AG09309 (cell line): Measurements from ENCODE around the gene NPBWR2.

Experiments used
- DNase-seq: peaks from one replicate; pipeline ENCODE4 v3.0.0-alpha.2; 2010; ENCODE audit warnings: low read depth
- H3K4me3 ChIP-seq: 2 replicates; pipeline ENCODE4 v1.5.1; 2011; ENCODE audit warnings: mild to moderate bottlenecking, low read depth, low read length, moderate library complexity; ENCODE audit not compliant: control insufficient read depth
- TF ChIP-seq, protein P1 (sequence below): IDR thresholded peaks from 2 replicates; pipeline ENCODE4 v1.5.1; 2011; ENCODE audit warnings: mild to moderate bottlenecking, low read depth, low read length, inconsistent platforms; ENCODE audit not compliant: insufficient read depth, control insufficient read depth; ENCODE audit errors: missing control alignments

Gene NPBWR2

DNA sequence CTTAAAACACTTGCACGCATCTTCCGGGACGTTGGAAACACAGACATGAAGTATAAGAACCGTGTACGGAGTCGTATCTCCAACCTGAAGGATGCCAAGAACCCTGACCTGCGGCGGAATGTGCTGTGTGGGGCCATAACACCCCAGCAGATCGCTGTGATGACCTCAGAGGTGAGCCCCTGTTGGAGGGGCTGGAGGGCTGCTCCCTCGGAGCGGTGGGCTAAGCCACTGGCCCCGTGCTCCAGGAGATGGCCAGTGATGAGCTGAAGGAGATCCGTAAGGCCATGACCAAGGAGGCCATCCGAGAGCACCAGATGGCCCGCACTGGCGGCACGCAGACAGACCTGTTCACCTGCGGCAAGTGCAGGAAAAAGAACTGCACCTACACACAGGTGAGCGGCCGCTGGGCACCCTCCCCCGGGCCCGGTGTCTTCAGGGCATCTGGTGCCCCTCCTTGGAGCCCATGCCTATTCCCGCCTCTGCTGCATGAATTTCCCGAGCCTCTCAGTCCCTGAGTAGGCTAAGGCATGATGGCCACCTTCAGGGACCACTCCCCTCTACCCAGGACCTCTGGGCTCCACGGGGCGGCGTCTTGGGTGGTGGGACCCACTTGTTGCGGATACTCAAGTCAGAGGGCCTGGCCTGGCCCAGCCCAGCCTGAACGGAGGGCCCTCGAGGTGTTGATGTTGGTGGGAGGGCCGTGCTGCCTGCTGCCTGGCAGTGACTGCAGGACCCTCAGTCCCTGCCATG lies 36.9 kb downstream of the NPBWR2 start:
- no peak overlapping the region for H3K4me3 ChIP-seq
- TF ChIP-seq, protein P1, sequence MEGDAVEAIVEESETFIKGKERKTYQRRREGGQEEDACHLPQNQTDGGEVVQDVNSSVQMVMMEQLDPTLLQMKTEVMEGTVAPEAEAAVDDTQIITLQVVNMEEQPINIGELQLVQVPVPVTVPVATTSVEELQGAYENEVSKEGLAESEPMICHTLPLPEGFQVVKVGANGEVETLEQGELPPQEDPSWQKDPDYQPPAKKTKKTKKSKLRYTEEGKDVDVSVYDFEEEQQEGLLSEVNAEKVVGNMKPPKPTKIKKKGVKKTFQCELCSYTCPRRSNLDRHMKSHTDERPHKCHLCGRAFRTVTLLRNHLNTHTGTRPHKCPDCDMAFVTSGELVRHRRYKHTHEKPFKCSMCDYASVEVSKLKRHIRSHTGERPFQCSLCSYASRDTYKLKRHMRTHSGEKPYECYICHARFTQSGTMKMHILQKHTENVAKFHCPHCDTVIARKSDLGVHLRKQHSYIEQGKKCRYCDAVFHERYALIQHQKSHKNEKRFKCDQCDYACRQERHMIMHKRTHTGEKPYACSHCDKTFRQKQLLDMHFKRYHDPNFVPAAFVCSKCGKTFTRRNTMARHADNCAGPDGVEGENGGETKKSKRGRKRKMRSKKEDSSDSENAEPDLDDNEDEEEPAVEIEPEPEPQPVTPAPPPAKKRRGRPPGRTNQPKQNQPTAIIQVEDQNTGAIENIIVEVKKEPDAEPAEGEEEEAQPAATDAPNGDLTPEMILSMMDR: no peak
- no peak for DNase-seq

DNA sequence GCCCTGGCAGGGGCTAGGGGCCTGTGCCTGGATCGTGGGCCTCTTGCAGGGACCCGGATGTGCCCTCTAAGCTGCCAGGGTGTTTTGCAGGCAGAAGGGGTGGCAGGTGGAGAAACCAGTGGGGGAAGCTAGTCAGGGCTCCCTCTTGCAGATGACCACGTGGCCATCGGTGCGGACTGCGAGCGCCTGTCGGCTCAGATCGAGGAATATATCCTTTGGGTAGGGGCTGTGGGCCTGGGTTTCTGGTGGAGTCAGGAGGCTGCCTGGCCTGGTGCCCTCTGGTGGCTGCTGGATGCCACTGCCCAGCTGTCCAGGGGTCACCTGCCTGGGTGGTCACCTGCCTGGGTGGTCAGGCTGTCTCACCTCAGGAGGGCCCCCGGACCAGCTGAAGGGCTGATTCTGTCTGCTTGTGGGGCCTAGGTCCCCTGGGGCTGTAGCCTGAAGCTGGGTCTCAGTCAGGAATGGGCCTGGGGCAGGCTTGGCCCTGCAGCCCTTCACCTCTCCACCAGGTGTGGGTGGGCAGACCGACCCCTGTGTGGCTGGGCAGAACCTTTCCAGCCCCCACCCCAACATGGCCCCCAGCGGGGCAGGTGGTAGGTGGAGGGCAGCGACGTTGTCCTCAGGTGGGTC lies 37.6 kb downstream of the NPBWR2 start:
- H3K4me3 ChIP-seq: no peak overlapping the region
- DNase-seq: no peak
- TF ChIP-seq, protein P1: peak; percentile 77

DNA sequence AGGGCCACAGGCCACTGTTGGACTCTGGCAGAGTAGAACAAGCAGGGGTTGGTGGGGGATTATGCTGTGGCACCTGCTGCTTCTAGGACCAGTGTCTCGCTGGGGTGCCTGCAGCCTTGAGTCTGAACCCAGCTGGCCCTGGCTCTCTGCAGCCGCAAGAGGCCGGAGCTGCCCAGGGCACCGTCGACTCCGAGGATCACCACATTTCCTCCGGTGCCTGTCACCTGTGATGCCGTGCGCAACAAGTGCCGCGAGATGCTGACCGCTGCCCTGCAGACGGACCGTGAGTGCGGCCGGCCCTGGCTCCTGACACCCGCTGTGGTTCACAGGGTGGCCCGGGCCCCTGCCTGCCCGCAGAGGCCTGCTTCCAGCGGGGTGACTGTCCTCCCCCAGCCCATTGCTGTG lies 38.2 kb downstream of the NPBWR2 start:
- TF ChIP-seq, protein P1: no peak
- DNase-seq: no peak
- no peak overlapping the region for H3K4me3 ChIP-seq

DNA sequence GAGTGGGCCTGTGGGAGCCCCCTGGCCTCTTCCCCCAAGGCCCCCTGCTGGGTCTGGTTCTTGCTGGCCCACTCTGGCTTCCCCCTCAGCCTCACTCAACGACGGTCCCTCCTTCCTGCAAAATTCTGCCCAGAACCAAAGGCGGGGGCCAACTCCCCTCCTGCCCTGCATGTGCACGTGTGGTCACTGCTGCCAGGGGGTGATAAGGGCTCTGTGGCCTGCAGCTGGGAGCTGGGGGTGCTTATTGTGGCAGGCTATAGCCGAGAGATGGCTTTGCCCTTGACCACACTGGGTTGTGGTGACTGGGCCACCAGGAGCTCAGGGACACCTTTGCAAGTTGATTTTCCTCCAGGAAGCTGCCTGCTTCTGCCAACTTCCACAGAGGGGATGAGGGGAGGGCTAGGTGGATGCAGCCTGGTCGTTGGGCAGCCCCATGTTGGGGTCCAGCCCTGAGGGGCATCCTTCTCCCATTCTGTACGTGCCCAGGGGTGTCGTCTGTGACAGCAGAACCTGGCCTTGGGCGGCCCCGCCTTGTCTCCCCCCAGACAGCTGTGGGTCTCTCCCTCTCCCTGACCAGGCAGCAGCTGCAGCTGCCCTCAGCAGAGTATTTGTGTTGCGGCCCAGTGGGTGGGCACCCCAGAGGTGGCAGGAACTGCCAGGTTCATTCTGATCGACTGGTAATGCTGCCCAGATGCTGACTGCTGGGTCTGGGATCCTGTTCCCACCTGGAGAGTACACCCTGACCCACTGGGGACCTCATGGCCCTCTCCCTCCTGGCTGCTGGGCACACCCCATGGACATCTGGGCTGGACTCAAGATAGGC lies 38.8 kb downstream of the NPBWR2 start:
- no peak overlapping the region for H3K4me3 ChIP-seq
- no peak for DNase-seq
- TF ChIP-seq, protein P1: no peak

DNA sequence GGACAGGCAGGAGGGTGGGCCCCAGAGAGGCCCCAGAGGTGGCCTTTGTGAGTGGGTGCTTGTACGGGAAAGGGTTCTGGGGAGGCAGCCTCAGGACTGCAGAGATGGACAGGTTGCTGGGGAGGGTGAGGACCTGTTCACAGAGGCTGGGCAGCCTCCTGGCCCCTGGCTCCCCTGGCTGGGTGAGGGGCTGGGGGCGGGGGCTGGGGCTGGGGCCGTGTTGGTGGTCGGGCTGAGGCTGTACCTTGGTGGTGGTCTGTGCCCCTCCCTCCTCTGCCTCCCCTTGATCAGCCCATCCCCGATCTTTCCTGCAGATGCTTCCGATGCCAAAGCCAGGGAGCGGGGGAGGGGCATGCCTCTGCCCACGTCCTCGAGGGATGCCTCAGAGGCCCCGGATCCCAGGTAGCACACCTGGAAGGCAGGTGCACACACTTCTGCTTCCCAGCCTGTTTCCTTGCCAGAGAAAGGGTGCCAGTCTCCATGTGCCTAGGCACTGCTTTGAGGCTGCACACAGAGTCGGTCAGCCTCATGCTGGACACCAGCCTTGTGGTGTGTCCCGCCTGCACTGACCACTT lies 39.5 kb downstream of the NPBWR2 start:
- no peak overlapping the region for H3K4me3 ChIP-seq
- no peak for DNase-seq
- TF ChIP-seq, protein P1: no peak

DNA sequence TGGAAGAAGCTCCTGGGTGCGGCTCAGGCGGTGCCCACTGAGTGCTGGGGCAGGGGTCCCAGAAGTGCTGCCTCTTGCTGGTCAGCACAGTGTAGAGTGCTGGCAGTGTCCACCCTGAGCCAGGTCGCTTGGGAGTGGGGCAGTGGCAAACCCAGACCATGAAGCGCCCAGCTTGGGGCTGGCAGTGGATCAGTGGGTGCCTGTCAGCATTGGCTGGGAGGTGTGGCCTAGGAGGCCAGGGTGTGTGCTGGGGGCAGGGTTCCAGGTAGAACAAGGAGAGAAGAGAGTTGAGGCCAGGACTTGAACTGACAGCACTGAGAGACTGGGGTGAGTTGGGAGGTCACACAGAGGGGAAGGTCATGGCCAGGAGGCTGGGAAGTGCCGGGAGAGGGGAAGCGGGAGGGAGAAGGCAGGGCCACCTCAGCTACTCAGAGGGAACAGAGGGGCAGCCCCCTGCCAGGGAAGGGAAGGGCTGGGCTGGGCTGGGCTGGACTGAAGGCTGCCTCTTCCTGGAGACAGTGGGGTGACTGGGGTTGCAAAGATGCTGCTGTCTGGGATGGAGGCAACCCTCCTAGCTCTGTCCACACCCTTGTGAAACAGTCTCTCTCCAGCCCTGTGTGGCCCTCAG lies 40.2 kb downstream of the NPBWR2 start:
- TF ChIP-seq, protein P1: no peak
- no peak for DNase-seq
- no peak overlapping the region for H3K4me3 ChIP-seq
